Spleen (tissue), 7 donors: ENCODE measurements around the gene GOLGA6L24.
"Not testable (repeated sequence)": the region's sequence is repeated elsewhere in the genome, so short reads cannot be mapped to it uniquely, and the experiment has no call there.

Source experiments
- CTCF ChIP-seq, 11 experiments: fragments of 200-600 bp in 7 of 11; fragments of 450-650 bp in 4 of 11; sonication (generic) in 4 of 11; IDR thresholded peaks in 8 of 11; conservative IDR thresholded peaks in 3 of 11; 1 replicate in 7 of 11; 2 replicates in 4 of 11; pipeline versions ENCODE4 v1.4.0 to v1.8.0; 2016 to 2021; ENCODE audit warnings: antibody characterized with exemption in 11 of 11, inconsistent platforms in 4 of 11, mild to moderate bottlenecking in 1 of 11
- POLR2A ChIP-seq, 3 donors: fragments of 450-650 bp; IDR thresholded peaks; one replicate each; pipeline ENCODE4 v1.5.1; 2017; ENCODE audit warnings: antibody characterized with exemption in 3 of 3, mild to moderate bottlenecking in 1 of 3
- POLR2AphosphoS5 ChIP-seq, 3 donors: sonication (generic); formaldehyde crosslinking; IDR thresholded peaks; one replicate each; pipeline ENCODE4 v1.5.1; 2017; ENCODE audit warnings: antibody characterized with exemption in 3 of 3
- donor health status: DM: no; HTN: no; CAD: no; lungs with moderate emphysema.
- donor health status: DM: no; HTN: no; CAD: no.
- donor health status: DM: no; HTN: no; CAD: no.

GRCh38 chr15:28378364-28378763, 20.5 kb upstream of the GOLGA6L24 start, which contains the start of gene GOLGA8F:
- TF ChIP-seq POLR2AphosphoS5 (IDR thresholded peaks at IDR 0.05); CTCF (IDR thresholded peaks at IDR 0.05 in 8 of 11, conservative IDR thresholded peaks at IDR 0.05 in 3 of 11); POLR2A (IDR thresholded peaks at IDR 0.05): not testable (repeated sequence)
